Prostate gland (tissue), 2 donors: Measurements from ENCODE around the gene SPTB.

Source experiments
- POLR2A ChIP-seq: fragments of 450-650 bp; IDR thresholded peaks from one replicate; pipeline ENCODE4 v1.6.1; 2016; ENCODE audit warnings: antibody characterized with exemption, mild to moderate bottlenecking
- TF ChIP-seq, protein P1 (sequence below), 4 experiments: fragments of 200-600 bp in 2 of 4; fragments of 450-650 bp in 2 of 4; sonication (generic) in 2 of 4; IDR thresholded peaks; 1 replicate in 3 of 4; 2 replicates in 1 of 4; pipeline ENCODE4 v1.5.1; 2016 to 2019; ENCODE audit warnings: antibody characterized with exemption in 4 of 4, mild to moderate bottlenecking in 2 of 4, moderate library complexity in 2 of 4

GRCh38 chr14:64730681-64731080 is 149.0 kb downstream of the SPTB start:
- TF ChIP-seq POLR2A = no peak
- TF ChIP-seq, protein P1, sequence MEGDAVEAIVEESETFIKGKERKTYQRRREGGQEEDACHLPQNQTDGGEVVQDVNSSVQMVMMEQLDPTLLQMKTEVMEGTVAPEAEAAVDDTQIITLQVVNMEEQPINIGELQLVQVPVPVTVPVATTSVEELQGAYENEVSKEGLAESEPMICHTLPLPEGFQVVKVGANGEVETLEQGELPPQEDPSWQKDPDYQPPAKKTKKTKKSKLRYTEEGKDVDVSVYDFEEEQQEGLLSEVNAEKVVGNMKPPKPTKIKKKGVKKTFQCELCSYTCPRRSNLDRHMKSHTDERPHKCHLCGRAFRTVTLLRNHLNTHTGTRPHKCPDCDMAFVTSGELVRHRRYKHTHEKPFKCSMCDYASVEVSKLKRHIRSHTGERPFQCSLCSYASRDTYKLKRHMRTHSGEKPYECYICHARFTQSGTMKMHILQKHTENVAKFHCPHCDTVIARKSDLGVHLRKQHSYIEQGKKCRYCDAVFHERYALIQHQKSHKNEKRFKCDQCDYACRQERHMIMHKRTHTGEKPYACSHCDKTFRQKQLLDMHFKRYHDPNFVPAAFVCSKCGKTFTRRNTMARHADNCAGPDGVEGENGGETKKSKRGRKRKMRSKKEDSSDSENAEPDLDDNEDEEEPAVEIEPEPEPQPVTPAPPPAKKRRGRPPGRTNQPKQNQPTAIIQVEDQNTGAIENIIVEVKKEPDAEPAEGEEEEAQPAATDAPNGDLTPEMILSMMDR (IDR thresholded peaks at IDR 0.05) = no peak
